K562 (cell line): Measurements from ENCODE around the gene C2CD4D. TPM values are rescaled to one million over a fixed set of nuclear protein-coding genes. Genes with fewer than 3 reads are reported as not detected.
A peak's percentile ranks its signal among the peaks of the same experiment; 100 is the strongest.

ENCODE experiments used
- OTX1 ChIP-seq: fragments of 450-650 bp; formaldehyde crosslinking; IDR thresholded peaks from 2 replicates; pipeline ENCODE4 v1.4.0; 2022; ENCODE audit warnings: mild to moderate bottlenecking
- ZFP36 ChIP-seq: fragments of 150-350 bp; IDR thresholded peaks from 2 replicates; pipeline ENCODE4 v1.6.1; 2018; ENCODE audit warnings: low read length, low read depth; ENCODE audit not compliant: partially characterized antibody
- polyA plus RNA-seq, 8 experiments: library from polyadenylated mRNA; depleted of rRNA in 4 of 8; stranded (reverse) in 5 of 8; unstranded in 3 of 8; fragments of >200 nt; fragmentation: Nextera tagmentation in 2 of 8; fragmentation: Illumina TruSeq in 1 of 8; extraction: Ambion mirVana in 2 of 8; extraction: Trizol in 1 of 8; gene quantifications; 2 replicates each; pipeline versions ENCODE4 v1.2.1 to v1.2.3, GENCODE V29; 2011 to 2014; ENCODE audit warnings: inconsistent platforms in 1 of 8, missing spikeins in 1 of 8
- total RNA-seq, 7 experiments: library from RNA; depleted of rRNA in 6 of 7; stranded (reverse); fragments of >200 nt in 6 of 7; fragmentation: Illumina TruSeq in 2 of 7; extraction: Trizol in 2 of 7; gene quantifications; 2 replicates each; pipeline versions ENCODE4 v1.2.1 to v1.2.3, GENCODE V29; 2011 to 2021; ENCODE audit warnings: low replicate concordance in 1 of 7
- TF ChIP-seq, protein P1 (sequence below), 2 experiments: fragments of 450-650 bp in 1 of 2; sonication (generic) in 1 of 2; formaldehyde crosslinking in 1 of 2; IDR thresholded peaks; 2 replicates each; pipeline versions ENCODE4 v1.7.1 to v1.9.0; 2016 to 2022; ENCODE audit warnings: inconsistent platforms in 1 of 2, mild to moderate bottlenecking in 1 of 2, missing genetic modification reagents in 1 of 2
- TF ChIP-seq, protein P2 (sequence below), 2 experiments: fragments of 450-650 bp; formaldehyde crosslinking in 1 of 2; IDR thresholded peaks; 2 replicates each; pipeline versions ENCODE4 v1.4.0 to v1.6.1; 2014 to 2020; ENCODE audit warnings: mild to moderate bottlenecking in 2 of 2, borderline replicate concordance in 1 of 2, low read depth in 1 of 2
- TF ChIP-seq, protein P3 (sequence below): sonication (generic); formaldehyde crosslinking; IDR thresholded peaks from 2 replicates; pipeline ENCODE4 v1.8.0; 2022; ENCODE audit warnings: mild to moderate bottlenecking, missing genetic modification reagents
- TF ChIP-seq, protein P4 (sequence below): fragments of 200-800 bp; sonication (Bioruptor generic); IDR thresholded peaks from 2 replicates; pipeline ENCODE4 v1.6.1; 2017; ENCODE audit warnings: missing genetic modification characterization, missing compliant biosample characterization

The C2CD4D gene
- total and polyA plus RNA-seq, 9 of the 15 experiments (the other 6 are each of a cell fraction or from before 2014, with no cell fraction given), result not detected

DNA sequence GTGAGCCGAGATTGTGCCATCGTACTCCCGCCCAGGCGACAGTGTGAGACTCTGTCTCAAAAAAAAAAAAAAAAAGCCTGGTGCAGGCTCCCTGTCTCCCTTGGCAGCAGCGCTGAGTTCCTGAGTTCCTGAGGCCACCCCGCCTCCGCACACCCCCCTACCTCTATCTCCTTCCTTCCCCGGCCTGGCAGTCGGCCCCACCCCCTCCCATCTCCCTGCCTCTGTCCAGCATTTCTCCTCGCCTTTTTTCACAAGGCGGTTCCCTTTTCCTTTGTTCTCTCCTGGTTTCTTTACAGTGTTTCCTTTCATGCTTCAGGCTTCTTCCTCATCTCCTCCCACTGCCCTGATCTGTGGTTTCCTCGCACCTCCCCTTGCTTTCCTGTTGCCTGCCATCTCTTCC, 10.7 kb downstream of the C2CD4D start (continued):
- TF ChIP-seq, protein P1, sequence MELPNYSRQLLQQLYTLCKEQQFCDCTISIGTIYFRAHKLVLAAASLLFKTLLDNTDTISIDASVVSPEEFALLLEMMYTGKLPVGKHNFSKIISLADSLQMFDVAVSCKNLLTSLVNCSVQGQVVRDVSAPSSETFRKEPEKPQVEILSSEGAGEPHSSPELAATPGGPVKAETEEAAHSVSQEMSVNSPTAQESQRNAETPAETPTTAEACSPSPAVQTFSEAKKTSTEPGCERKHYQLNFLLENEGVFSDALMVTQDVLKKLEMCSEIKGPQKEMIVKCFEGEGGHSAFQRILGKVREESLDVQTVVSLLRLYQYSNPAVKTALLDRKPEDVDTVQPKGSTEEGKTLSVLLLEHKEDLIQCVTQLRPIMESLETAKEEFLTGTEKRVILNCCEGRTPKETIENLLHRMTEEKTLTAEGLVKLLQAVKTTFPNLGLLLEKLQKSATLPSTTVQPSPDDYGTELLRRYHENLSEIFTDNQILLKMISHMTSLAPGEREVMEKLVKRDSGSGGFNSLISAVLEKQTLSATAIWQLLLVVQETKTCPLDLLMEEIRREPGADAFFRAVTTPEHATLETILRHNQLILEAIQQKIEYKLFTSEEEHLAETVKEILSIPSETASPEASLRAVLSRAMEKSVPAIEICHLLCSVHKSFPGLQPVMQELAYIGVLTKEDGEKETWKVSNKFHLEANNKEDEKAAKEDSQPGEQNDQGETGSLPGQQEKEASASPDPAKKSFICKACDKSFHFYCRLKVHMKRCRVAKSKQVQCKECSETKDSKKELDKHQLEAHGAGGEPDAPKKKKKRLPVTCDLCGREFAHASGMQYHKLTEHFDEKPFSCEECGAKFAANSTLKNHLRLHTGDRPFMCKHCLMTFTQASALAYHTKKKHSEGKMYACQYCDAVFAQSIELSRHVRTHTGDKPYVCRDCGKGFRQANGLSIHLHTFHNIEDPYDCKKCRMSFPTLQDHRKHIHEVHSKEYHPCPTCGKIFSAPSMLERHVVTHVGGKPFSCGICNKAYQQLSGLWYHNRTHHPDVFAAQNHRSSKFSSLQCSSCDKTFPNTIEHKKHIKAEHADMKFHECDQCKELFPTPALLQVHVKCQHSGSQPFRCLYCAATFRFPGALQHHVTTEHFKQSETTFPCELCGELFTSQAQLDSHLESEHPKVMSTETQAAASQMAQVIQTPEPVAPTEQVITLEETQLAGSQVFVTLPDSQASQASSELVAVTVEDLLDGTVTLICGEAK (IDR thresholded peaks at IDR 0.05), result 0 out of 2 replicates have a peak, but pooled peaks have one; percentile 21
- TF ChIP-seq, protein P1 (CRISPR knock-in tag; IDR thresholded peaks at IDR 0.05), result no peak
- TF ChIP-seq ZFP36 (no peak), OTX1 (CRISPR knock-in tag) (0 out of 2 replicates have a peak, but pooled peaks have one; percentile 12)
- TF ChIP-seq, protein P2, sequence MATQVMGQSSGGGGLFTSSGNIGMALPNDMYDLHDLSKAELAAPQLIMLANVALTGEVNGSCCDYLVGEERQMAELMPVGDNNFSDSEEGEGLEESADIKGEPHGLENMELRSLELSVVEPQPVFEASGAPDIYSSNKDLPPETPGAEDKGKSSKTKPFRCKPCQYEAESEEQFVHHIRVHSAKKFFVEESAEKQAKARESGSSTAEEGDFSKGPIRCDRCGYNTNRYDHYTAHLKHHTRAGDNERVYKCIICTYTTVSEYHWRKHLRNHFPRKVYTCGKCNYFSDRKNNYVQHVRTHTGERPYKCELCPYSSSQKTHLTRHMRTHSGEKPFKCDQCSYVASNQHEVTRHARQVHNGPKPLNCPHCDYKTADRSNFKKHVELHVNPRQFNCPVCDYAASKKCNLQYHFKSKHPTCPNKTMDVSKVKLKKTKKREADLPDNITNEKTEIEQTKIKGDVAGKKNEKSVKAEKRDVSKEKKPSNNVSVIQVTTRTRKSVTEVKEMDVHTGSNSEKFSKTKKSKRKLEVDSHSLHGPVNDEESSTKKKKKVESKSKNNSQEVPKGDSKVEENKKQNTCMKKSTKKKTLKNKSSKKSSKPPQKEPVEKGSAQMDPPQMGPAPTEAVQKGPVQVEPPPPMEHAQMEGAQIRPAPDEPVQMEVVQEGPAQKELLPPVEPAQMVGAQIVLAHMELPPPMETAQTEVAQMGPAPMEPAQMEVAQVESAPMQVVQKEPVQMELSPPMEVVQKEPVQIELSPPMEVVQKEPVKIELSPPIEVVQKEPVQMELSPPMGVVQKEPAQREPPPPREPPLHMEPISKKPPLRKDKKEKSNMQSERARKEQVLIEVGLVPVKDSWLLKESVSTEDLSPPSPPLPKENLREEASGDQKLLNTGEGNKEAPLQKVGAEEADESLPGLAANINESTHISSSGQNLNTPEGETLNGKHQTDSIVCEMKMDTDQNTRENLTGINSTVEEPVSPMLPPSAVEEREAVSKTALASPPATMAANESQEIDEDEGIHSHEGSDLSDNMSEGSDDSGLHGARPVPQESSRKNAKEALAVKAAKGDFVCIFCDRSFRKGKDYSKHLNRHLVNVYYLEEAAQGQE (IDR thresholded peaks at IDR 0.05; ENCODE audit: borderline replicate concordance), result peak; percentile 96
- TF ChIP-seq, protein P2 (CRISPR knock-in tag; IDR thresholded peaks at IDR 0.05; ENCODE audit: low read depth), result 0 out of 2 replicates have a peak, but pooled peaks have one; percentile 35
- TF ChIP-seq, protein P3, sequence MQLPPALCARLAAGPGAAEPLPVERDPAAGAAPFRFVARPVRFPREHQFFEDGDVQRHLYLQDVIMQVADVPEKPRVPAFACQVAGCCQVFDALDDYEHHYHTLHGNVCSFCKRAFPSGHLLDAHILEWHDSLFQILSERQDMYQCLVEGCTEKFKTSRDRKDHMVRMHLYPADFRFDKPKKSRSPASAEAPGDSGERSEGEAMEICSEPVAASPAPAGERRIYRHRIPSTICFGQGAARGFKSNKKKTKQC (CRISPR knock-in tag), result no peak
- TF ChIP-seq, protein P4, sequence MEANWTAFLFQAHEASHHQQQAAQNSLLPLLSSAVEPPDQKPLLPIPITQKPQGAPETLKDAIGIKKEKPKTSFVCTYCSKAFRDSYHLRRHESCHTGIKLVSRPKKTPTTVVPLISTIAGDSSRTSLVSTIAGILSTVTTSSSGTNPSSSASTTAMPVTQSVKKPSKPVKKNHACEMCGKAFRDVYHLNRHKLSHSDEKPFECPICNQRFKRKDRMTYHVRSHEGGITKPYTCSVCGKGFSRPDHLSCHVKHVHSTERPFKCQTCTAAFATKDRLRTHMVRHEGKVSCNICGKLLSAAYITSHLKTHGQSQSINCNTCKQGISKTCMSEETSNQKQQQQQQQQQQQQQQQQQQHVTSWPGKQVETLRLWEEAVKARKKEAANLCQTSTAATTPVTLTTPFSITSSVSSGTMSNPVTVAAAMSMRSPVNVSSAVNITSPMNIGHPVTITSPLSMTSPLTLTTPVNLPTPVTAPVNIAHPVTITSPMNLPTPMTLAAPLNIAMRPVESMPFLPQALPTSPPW (CRISPR knock-in tag), result peak; percentile 69
